AG04449 (cell line): ENCODE measurements around the gene NOD2.

Experiments used
- CTCF ChIA-PET: fragments of 350-600 bp; formaldehyde crosslinking; extraction: SDS; loops from one replicate; lab custom pipeline; 2021; ENCODE audit warnings: antibody characterized with exemption; lab: Yijun Ruan, JAX
- POLR2A ChIA-PET: fragments of 400-600, 350-600 bp; formaldehyde crosslinking; extraction: SDS; loops from one replicate; lab custom pipeline; 2020; ENCODE audit warnings: antibody characterized with exemption, inconsistent platforms; lab: Yijun Ruan, JAX
- DNase-seq: peaks from one replicate; pipeline ENCODE4 v3.0.0-alpha.2; 2010; ENCODE audit warnings: low read depth, low spot score
- H3K4me3 ChIP-seq: 2 replicates; pipeline ENCODE4 v1.5.1; 2011; ENCODE audit warnings: low read depth, mild to moderate bottlenecking, control low read depth, low read length
- CTCF ChIP-seq: IDR thresholded peaks from one replicate; pipeline ENCODE4 v1.5.1; 2011; ENCODE audit warnings: mild to moderate bottlenecking, moderate library complexity, low read length, control low read depth, inconsistent platforms; ENCODE audit not compliant: insufficient read depth; ENCODE audit errors: missing control alignments

The NOD2 gene

GRCh38 chr16:50742576-50743200, 49.3 kb downstream of the NOD2 start:
- H3K4me3 ChIP-seq = peak overlapping the region; percentile 76
- DNase-seq = no peak
- ChIA-PET CTCF (interaction anchor here (2.8 kb wide), 1 partner anchor 64 kb away, joined by 13 read pairs; no protein-coding TSS in a partner anchor), POLR2A (no interaction called here)
- no peak for TF ChIP-seq CTCF

GRCh38 chr16:50743581-50744225, 50.3 kb downstream of the NOD2 start:
- no peak for TF ChIP-seq CTCF
- no peak for DNase-seq
- CTCF ChIA-PET = interaction anchor here (1.4 to 2.8 kb wide), 4 partner anchors 18 to 150 kb away, joined by 3 to 13 read pairs (median 4); no protein-coding TSS in a partner anchor
- no peak overlapping the region for H3K4me3 ChIP-seq
- POLR2A ChIA-PET = no interaction called here

GRCh38 chr16:50744881-50745280, 51.5 kb downstream of the NOD2 start:
- ChIA-PET CTCF (interaction anchor here (0.9 to 2.8 kb wide), 5 partner anchors 19 to 151 kb away, joined by 3 to 13 read pairs (median 3); no protein-coding TSS in a partner anchor), POLR2A (interaction anchor here (0.6 kb wide), 1 partner anchor 548 kb away, joined by 3 read pairs; no protein-coding TSS in a partner anchor)
- H3K4me3 ChIP-seq = no peak overlapping the region
- no peak for TF ChIP-seq CTCF
- no peak for DNase-seq

GRCh38 chr16:50745940-50746339, 52.5 kb downstream of the NOD2 start:
- no peak overlapping the region for H3K4me3 ChIP-seq
- no peak for TF ChIP-seq CTCF
- ChIA-PET CTCF (interaction anchor here (1.2 to 1.9 kb wide), 3 partner anchors 60 to 419 kb away, joined by 3 to 9 read pairs (median 6); no protein-coding TSS in a partner anchor), POLR2A (no interaction called here)
- DNase-seq = no peak

GRCh38 chr16:50747207-50747956, 54.0 kb downstream of the NOD2 start:
- DNase-seq = no peak
- ChIA-PET POLR2A (no interaction called here), CTCF (interaction anchor here (0.6 to 1.9 kb wide), 4 partner anchors 10 to 420 kb away, joined by 3 to 9 read pairs (median 5); no protein-coding TSS in a partner anchor)
- TF ChIP-seq CTCF = no peak
- no peak overlapping the region for H3K4me3 ChIP-seq

- ChIA-PET CTCF (interaction anchor here (0.8 to 2.3 kb wide), 3 partner anchors 19 to 55 kb away, joined by 3 to 7 read pairs (median 3); no protein-coding TSS in a partner anchor), POLR2A (no interaction called here)
- no peak for TF ChIP-seq CTCF
- no peak for DNase-seq
- H3K4me3 ChIP-seq = no peak overlapping the region
Observed at GRCh38 chr16:50751528-50751927, 58.1 kb downstream of the NOD2 start.
